Astrocyte (in vitro differentiated cells and primary cell): ENCODE measurements around the gene SH3RF2. TPM values are rescaled to one million over a fixed set of nuclear protein-coding genes. Genes with fewer than 3 reads are reported as not detected.
A peak's percentile ranks its signal among the peaks of the same experiment; 100 is the strongest.

Experiments
- DNase-seq: peaks from one replicate; pipeline ENCODE4 v3.0.0-alpha.2; 2010; ENCODE audit warnings: low read depth
- FAIRE-seq: peaks from 2 replicates; lab custom pipeline; 2011; peaks lifted over from hg19 to GRCh38; lab: Jason Lieb, UNC
- H2AFZ ChIP-seq: 2 replicates; pipeline ENCODE4 v1.6.0; 2012; ENCODE audit warnings: low read depth, low read length, inconsistent platforms
- H3K27ac ChIP-seq: 2 replicates; pipeline ENCODE4 v1.5.1; 2011; ENCODE audit warnings: low read depth, low read length, inconsistent platforms
- H3K27me3 ChIP-seq: 2 replicates; pipeline ENCODE4 v1.6.0; 2011; ENCODE audit warnings: low read length, inconsistent platforms; ENCODE audit not compliant: insufficient read depth
- H3K36me3 ChIP-seq: 2 replicates; pipeline ENCODE4 v1.5.1; 2011; ENCODE audit warnings: low read length, inconsistent platforms; ENCODE audit not compliant: insufficient read depth
- H3K4me1 ChIP-seq: 2 replicates; pipeline ENCODE4 v1.5.1; 2011; ENCODE audit warnings: low read length, inconsistent platforms; ENCODE audit not compliant: insufficient read depth
- H3K4me2 ChIP-seq: 2 replicates; pipeline ENCODE4 v1.6.0; 2012; ENCODE audit warnings: low read length, inconsistent platforms
- H3K4me3 ChIP-seq: 2 replicates; pipeline ENCODE4 v1.5.1; 2011; ENCODE audit warnings: low read depth, mild to moderate bottlenecking, low read length, inconsistent platforms; ENCODE audit not compliant: insufficient read depth
- H3K79me2 ChIP-seq: 2 replicates; pipeline ENCODE4 v1.6.0; 2012; ENCODE audit warnings: mild to moderate bottlenecking, low read length, inconsistent platforms; ENCODE audit not compliant: insufficient read depth
- H3K9ac ChIP-seq: 2 replicates; pipeline ENCODE4 v1.6.0; 2012; ENCODE audit warnings: mild to moderate bottlenecking, low read length, inconsistent platforms
- H3K9me3 ChIP-seq: 2 replicates; pipeline ENCODE4 v1.5.1; 2012; ENCODE audit warnings: low read depth, mild to moderate bottlenecking, low read length, inconsistent platforms; ENCODE audit not compliant: insufficient read depth
- H4K20me1 ChIP-seq: 2 replicates; pipeline ENCODE4 v1.6.0; 2012; ENCODE audit warnings: low read length, inconsistent platforms; ENCODE audit not compliant: insufficient read depth
- H3K27ac Mint-ChIP-seq: one replicate; pipeline ENCODE4 v1.8.0; 2021; ENCODE audit warnings: mild to moderate bottlenecking, mixed read lengths; ENCODE audit not compliant: unreplicated experiment
- H3K27me3 Mint-ChIP-seq: one replicate; pipeline ENCODE4 v1.8.0; 2021; ENCODE audit warnings: low read depth, mixed read lengths; ENCODE audit not compliant: unreplicated experiment
- H3K36me3 Mint-ChIP-seq: one replicate; pipeline ENCODE4 v1.8.0; 2021; ENCODE audit warnings: low read depth, mixed read lengths; ENCODE audit not compliant: unreplicated experiment
- H3K4me1 Mint-ChIP-seq: one replicate; pipeline ENCODE4 v1.8.0; 2021; ENCODE audit warnings: low read depth, mixed read lengths; ENCODE audit not compliant: unreplicated experiment
- H3K4me3 Mint-ChIP-seq: one replicate; pipeline ENCODE4 v1.8.0; 2021; ENCODE audit warnings: mild to moderate bottlenecking, moderate library complexity, mixed read lengths; ENCODE audit not compliant: unreplicated experiment
- H3K9me3 Mint-ChIP-seq: one replicate; pipeline ENCODE4 v1.8.0; 2021; ENCODE audit warnings: mild to moderate bottlenecking, mixed read lengths; ENCODE audit not compliant: unreplicated experiment
- EZH2 ChIP-seq: IDR thresholded peaks from 2 replicates; pipeline ENCODE4 v1.6.1; 2012; ENCODE audit warnings: mild to moderate bottlenecking, low read length, inconsistent platforms; ENCODE audit not compliant: insufficient read depth
- total RNA-seq: library from RNA; stranded (reverse); gene quantifications from 2 replicates; pipeline ENCODE4 v1.2.1, GENCODE V29; 2021
- TF ChIP-seq, protein P1 (sequence below): IDR thresholded peaks from 2 replicates; pipeline ENCODE4 v1.5.1; 2011; ENCODE audit warnings: low read depth, mild to moderate bottlenecking, inconsistent platforms, low read length, moderate library complexity; ENCODE audit not compliant: insufficient read depth

SH3RF2 gene
- total RNA-seq, 1 donor from 2014 or later, result 12.3 TPM

DNA sequence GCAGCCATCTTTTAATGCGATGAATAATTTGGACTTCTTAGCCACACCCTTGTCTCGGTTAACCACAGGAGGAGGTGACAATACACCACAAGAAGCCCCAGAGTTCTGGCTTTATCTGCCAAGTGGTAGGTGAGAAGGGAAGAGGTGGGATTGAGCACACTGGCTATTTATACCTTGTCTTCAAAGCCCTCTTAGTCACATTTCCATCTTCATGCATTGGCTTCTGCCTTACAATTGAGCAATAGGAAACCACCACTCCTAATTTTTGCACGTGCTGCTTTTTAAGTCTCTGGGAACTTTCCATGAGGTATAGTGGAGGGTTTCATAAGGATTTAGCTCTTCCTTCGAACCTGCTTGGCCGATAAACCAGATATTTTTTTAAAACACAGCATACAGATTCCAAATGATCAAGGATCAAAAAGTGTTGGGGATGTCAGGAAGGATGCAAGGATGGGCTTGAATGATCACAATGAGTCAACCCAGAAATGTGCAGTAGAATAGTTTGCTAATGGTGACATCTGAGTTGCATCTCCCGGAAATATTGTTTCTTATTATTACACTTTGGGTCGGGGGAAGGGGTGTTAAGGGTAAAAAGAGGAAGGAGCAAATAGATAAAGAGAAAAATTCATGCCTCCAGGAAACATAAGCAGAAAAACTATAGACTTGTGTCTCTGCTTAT is 143.5 kb downstream of the SH3RF2 start:
- no peaks in the 10 kb centered on the region for H4K20me1 ChIP-seq
- TF ChIP-seq EZH2, result no peak
- FAIRE-seq (peak; percentile 62), DNase-seq (peak; percentile 55)
- H3K27ac ChIP-seq, result no peak overlapping the region
- H3K4me2 ChIP-seq, result no peak overlapping the region
- H3K36me3 ChIP-seq, result no peaks in the 10 kb centered on the region
- H3K9ac ChIP-seq, result no peak overlapping the region
- H3K36me3 Mint-ChIP-seq, result no peaks in the 10 kb centered on the region
- peaks cover 5% of the 10 kb centered on the region for H3K4me1 Mint-ChIP-seq
- H3K4me3 Mint-ChIP-seq, result no peak overlapping the region
- no peaks in the 10 kb centered on the region for H3K4me1 ChIP-seq
- no peak overlapping the region for H3K27ac Mint-ChIP-seq
- no peaks in the 10 kb centered on the region for H3K9me3 Mint-ChIP-seq
- H3K27me3 Mint-ChIP-seq, result no peaks in the 10 kb centered on the region
- H3K9me3 ChIP-seq, result no peaks in the 10 kb centered on the region
- H3K79me2 ChIP-seq, result no peaks in the 10 kb centered on the region
- H3K27me3 ChIP-seq, result no peaks in the 10 kb centered on the region
- no peak overlapping the region for H2AFZ ChIP-seq
- no peak overlapping the region for H3K4me3 ChIP-seq

DNA sequence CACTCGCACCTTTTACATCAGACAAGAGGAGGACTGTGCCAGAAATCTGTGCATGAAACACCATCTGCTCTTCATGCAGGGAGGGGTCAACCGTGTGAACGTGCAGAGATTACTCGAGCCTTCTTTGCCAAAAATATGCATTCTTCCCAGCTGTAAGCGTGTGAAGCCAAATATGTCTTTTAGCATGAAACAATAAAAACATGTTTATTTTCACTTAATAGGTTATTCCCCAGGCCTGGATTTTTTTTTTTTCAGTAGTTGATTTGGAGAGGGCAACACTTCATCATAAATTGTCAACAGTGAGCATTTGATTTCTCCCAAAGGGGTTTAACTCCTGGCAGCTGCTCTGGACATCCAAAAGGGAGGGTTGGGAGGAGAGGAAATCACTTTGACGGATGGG is 145.2 kb downstream of the SH3RF2 start:
- H3K27me3 Mint-ChIP-seq, result no peaks in the 10 kb centered on the region
- FAIRE-seq, result no peak
- Histone ChIP-seq H3K27ac (no peak overlapping the region), H3K36me3 (no peaks in the 10 kb centered on the region), H3K4me1 (no peaks in the 10 kb centered on the region), H3K27me3 (no peaks in the 10 kb centered on the region), H3K79me2 (no peaks in the 10 kb centered on the region), H3K4me3 (no peak overlapping the region), H2AFZ (no peak overlapping the region), H3K9me3 (no peaks in the 10 kb centered on the region), H3K4me2 (no peak overlapping the region), H3K9ac (no peak overlapping the region), H4K20me1 (no peaks in the 10 kb centered on the region)
- H3K27ac Mint-ChIP-seq, result no peak overlapping the region
- H3K4me1 Mint-ChIP-seq, result peaks cover 5% of the 10 kb centered on the region
- no peaks in the 10 kb centered on the region for H3K9me3 Mint-ChIP-seq
- TF ChIP-seq, protein P1, sequence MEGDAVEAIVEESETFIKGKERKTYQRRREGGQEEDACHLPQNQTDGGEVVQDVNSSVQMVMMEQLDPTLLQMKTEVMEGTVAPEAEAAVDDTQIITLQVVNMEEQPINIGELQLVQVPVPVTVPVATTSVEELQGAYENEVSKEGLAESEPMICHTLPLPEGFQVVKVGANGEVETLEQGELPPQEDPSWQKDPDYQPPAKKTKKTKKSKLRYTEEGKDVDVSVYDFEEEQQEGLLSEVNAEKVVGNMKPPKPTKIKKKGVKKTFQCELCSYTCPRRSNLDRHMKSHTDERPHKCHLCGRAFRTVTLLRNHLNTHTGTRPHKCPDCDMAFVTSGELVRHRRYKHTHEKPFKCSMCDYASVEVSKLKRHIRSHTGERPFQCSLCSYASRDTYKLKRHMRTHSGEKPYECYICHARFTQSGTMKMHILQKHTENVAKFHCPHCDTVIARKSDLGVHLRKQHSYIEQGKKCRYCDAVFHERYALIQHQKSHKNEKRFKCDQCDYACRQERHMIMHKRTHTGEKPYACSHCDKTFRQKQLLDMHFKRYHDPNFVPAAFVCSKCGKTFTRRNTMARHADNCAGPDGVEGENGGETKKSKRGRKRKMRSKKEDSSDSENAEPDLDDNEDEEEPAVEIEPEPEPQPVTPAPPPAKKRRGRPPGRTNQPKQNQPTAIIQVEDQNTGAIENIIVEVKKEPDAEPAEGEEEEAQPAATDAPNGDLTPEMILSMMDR, result no peak
- no peak for TF ChIP-seq EZH2
- H3K36me3 Mint-ChIP-seq, result no peaks in the 10 kb centered on the region
- DNase-seq, result no peak
- no peak overlapping the region for H3K4me3 Mint-ChIP-seq

GRCh38 chr5:146082798-146083197 is 146.4 kb downstream of the SH3RF2 start:
- peaks cover 5% of the 10 kb centered on the region for H3K4me1 Mint-ChIP-seq
- FAIRE-seq, result no peak
- TF ChIP-seq, protein P1, result no peak
- TF ChIP-seq EZH2, result no peak

More at GRCh38 chr5:146082798-146083197, 146.4 kb downstream of the SH3RF2 start:
- H3K36me3 ChIP-seq, result no peaks in the 10 kb centered on the region
- H3K27ac ChIP-seq, result no peak overlapping the region
- no peaks in the 10 kb centered on the region for H3K27me3 ChIP-seq
- no peak for DNase-seq
- no peaks in the 10 kb centered on the region for H3K36me3 Mint-ChIP-seq
- H2AFZ ChIP-seq, result no peak overlapping the region
- H3K27ac Mint-ChIP-seq, result no peak overlapping the region
- no peaks in the 10 kb centered on the region for H3K79me2 ChIP-seq
- H3K4me3 Mint-ChIP-seq, result no peak overlapping the region
- no peaks in the 10 kb centered on the region for H4K20me1 ChIP-seq
- H3K4me2 ChIP-seq, result no peak overlapping the region
- H3K9me3 ChIP-seq, result no peaks in the 10 kb centered on the region
- H3K27me3 Mint-ChIP-seq, result no peaks in the 10 kb centered on the region
- no peak overlapping the region for H3K4me3 ChIP-seq
- no peak overlapping the region for H3K9ac ChIP-seq
- no peaks in the 10 kb centered on the region for H3K4me1 ChIP-seq
- H3K9me3 Mint-ChIP-seq, result no peaks in the 10 kb centered on the region
